ENCODE data around the gene TIGD2. TPM values are rescaled to one million over a fixed set of nuclear protein-coding genes. Genes with fewer than 3 reads are reported as not detected.

Gene TIGD2
- polyA plus RNA-seq, 1 donor (not counting 4 experiments of a cell fraction or from before 2014, with no cell fraction given): 5.3 TPM

DNA sequence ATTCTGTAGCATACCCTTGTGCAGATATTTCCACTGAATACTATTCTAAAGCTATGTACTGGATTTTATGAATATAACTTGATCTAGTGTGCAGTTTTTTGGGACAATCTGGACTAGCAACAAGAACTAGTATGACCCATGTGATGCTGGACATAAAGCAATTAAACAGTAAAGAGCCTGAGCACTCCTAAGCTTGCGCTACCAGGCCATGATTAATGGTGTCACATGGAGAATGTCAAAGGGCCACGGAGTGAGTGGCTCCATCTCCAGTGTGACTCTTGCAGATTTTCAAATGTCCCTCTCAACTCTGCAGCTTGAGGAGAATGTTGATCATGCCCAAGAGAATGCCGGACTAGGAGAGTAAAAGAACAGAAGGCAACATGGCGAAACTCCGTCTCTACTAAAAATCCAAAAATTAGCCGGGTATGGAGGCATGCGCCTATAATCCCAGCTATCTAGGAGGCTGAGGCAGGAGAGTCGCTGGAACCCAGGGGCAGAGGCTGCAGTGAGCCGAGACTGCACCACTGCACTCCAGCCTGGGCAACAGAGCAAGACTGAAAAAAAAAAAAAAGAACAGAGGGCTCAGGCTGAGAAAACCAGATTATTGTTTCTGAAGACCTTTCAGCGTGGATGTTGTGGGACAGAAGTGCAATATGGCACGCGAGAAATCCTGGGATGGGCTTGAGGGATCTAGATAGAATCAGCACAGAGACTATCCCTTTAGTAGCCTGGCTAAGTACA is 45.0 kb downstream of the TIGD2 start:
- no peak overlapping the region for H3K4me2 ChIP-seq (ENCODE audit: control insufficient read depth, extremely low read depth, insufficient read depth, low read depth, low read length)
- H3K4me3 ChIP-seq (ENCODE audit: control insufficient read depth in 2 of 3, extremely low read depth in 1 of 3, insufficient read depth in 2 of 3, low read depth in 1 of 3, low read length in 3 of 3): no peak overlapping the region
- DNase-seq (ENCODE audit: low read depth, low spot score) (no peak), FAIRE-seq (no peak)
- no peak overlapping the region for H3K27ac ChIP-seq (ENCODE audit: control insufficient read depth, insufficient read depth, low read length)
- no peaks in the 10 kb centered on the region for H3K9me1 ChIP-seq (ENCODE audit: control insufficient read depth, extremely low read depth, insufficient read depth, low read length)
- H3K9ac ChIP-seq (ENCODE audit: control insufficient read depth, extremely low read depth, insufficient read depth, low read length): no peak overlapping the region
- H3K36me3 ChIP-seq (ENCODE audit: control insufficient read depth in 2 of 2, extremely low read depth in 1 of 2, insufficient read depth in 2 of 2, low read length in 2 of 2): no peaks in the 10 kb centered on the region
- H2AFZ ChIP-seq (ENCODE audit: control insufficient read depth, low read length): no peak overlapping the region
- TF ChIP-seq CTCF (optimal IDR thresholded peaks at IDR 0.05 in 1 of 3, IDR thresholded peaks at IDR 0.05 in 1 of 3, conservative IDR thresholded peaks at IDR 0.05 in 1 of 3; ENCODE audit: extremely low read depth in 1 of 3, insufficient read depth in 2 of 3, low read length in 3 of 3): no peak
- H3K27me3 ChIP-seq (ENCODE audit: control insufficient read depth, extremely low read depth, insufficient read depth, low read length): no peaks in the 10 kb centered on the region
- dilution Hi-C loops (cut with MboI; ENCODE audit: extremely low pct_ligation_motif_present, low sequenced_read_pairs): no loop called here
- no peaks in the 10 kb centered on the region for H3K9me3 ChIP-seq (ENCODE audit: control insufficient read depth, low read depth, low read length)
- no peaks in the 10 kb centered on the region for H4K20me1 ChIP-seq (ENCODE audit: control insufficient read depth, extremely low read depth, insufficient read depth, low read length)
- H3K4me1 ChIP-seq (ENCODE audit: control insufficient read depth, extremely low read depth, insufficient read depth, low read length): no peaks in the 10 kb centered on the region
- H3K79me2 ChIP-seq (ENCODE audit: control insufficient read depth, insufficient read depth, low read length): no peaks in the 10 kb centered on the region

- H2AFZ ChIP-seq (ENCODE audit: control insufficient read depth, low read length): peak overlapping the region; percentile 2
- H3K36me3 ChIP-seq (ENCODE audit: control insufficient read depth in 2 of 2, extremely low read depth in 1 of 2, insufficient read depth in 2 of 2, low read length in 2 of 2): no peaks in the 10 kb centered on the region
Observed at GRCh38 chr4:89157488-89158024, 46.2 kb downstream of the TIGD2 start.

More at GRCh38 chr4:89157488-89158024, 46.2 kb downstream of the TIGD2 start:
- dilution Hi-C loops (cut with MboI; ENCODE audit: extremely low pct_ligation_motif_present, low sequenced_read_pairs): no loop called here
- DNase-seq (ENCODE audit: low read depth, low spot score): no peak
- Histone ChIP-seq H3K9me1 (ENCODE audit: control insufficient read depth, extremely low read depth, insufficient read depth, low read length) (no peaks in the 10 kb centered on the region), H3K4me3 (ENCODE audit: control insufficient read depth in 2 of 3, extremely low read depth in 1 of 3, insufficient read depth in 2 of 3, low read depth in 1 of 3, low read length in 3 of 3) (no peak overlapping the region), H3K4me2 (ENCODE audit: control insufficient read depth, extremely low read depth, insufficient read depth, low read depth, low read length) (no peak overlapping the region), H3K27ac (ENCODE audit: control insufficient read depth, insufficient read depth, low read length) (no peak overlapping the region), H3K9me3 (ENCODE audit: control insufficient read depth, low read depth, low read length) (no peaks in the 10 kb centered on the region), H3K4me1 (ENCODE audit: control insufficient read depth, extremely low read depth, insufficient read depth, low read length) (no peaks in the 10 kb centered on the region), H4K20me1 (ENCODE audit: control insufficient read depth, extremely low read depth, insufficient read depth, low read length) (no peaks in the 10 kb centered on the region), H3K79me2 (ENCODE audit: control insufficient read depth, insufficient read depth, low read length) (no peaks in the 10 kb centered on the region), H3K9ac (ENCODE audit: control insufficient read depth, extremely low read depth, insufficient read depth, low read length) (no peak overlapping the region), H3K27me3 (ENCODE audit: control insufficient read depth, extremely low read depth, insufficient read depth, low read length) (no peaks in the 10 kb centered on the region)
- FAIRE-seq: no peak
- no peak for TF ChIP-seq CTCF (optimal IDR thresholded peaks at IDR 0.05 in 1 of 3, IDR thresholded peaks at IDR 0.05 in 1 of 3, conservative IDR thresholded peaks at IDR 0.05 in 1 of 3; ENCODE audit: extremely low read depth in 1 of 3, insufficient read depth in 2 of 3, low read length in 3 of 3)
- no peak for TF ChIP-seq EZH2 (IDR thresholded peaks at IDR 0.05; ENCODE audit: low read length)
